ENCODE results near the gene PROCA1. TPM values are rescaled to one million over a fixed set of nuclear protein-coding genes. Genes with fewer than 3 reads are reported as not detected.

Gene PROCA1
- total and polyA plus RNA-seq, 9 of the 15 experiments (the other 6 are each of a cell fraction or from before 2014, with no cell fraction given): 0.78 to 16.2 (median 5.6) TPM

DNA sequence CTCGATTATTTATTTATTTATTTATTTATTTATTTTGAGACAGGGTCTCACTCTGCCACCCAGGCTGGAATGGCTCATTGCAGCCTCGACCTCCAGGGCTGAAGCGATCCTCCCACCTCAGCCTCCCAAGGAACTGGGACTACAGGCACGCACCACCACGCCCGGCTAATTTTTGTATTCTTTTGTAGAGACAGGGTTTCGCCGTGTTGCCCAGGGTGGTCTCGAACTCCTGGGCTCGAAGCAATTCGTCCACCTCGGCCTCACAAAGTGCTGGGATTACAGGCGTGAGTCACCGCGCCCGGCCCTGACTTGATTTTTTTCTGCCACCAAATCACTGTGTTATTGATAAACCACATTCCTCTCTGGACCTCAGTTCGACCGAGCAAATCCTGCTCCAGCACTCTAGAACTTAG, 7.3 kb upstream of the PROCA1 start (continued):
- no peak for TF ChIP-seq TSHZ1 (CRISPR knock-in tag; IDR thresholded peaks at IDR 0.05)
- TF ChIP-seq, protein P1, sequence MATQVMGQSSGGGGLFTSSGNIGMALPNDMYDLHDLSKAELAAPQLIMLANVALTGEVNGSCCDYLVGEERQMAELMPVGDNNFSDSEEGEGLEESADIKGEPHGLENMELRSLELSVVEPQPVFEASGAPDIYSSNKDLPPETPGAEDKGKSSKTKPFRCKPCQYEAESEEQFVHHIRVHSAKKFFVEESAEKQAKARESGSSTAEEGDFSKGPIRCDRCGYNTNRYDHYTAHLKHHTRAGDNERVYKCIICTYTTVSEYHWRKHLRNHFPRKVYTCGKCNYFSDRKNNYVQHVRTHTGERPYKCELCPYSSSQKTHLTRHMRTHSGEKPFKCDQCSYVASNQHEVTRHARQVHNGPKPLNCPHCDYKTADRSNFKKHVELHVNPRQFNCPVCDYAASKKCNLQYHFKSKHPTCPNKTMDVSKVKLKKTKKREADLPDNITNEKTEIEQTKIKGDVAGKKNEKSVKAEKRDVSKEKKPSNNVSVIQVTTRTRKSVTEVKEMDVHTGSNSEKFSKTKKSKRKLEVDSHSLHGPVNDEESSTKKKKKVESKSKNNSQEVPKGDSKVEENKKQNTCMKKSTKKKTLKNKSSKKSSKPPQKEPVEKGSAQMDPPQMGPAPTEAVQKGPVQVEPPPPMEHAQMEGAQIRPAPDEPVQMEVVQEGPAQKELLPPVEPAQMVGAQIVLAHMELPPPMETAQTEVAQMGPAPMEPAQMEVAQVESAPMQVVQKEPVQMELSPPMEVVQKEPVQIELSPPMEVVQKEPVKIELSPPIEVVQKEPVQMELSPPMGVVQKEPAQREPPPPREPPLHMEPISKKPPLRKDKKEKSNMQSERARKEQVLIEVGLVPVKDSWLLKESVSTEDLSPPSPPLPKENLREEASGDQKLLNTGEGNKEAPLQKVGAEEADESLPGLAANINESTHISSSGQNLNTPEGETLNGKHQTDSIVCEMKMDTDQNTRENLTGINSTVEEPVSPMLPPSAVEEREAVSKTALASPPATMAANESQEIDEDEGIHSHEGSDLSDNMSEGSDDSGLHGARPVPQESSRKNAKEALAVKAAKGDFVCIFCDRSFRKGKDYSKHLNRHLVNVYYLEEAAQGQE (IDR thresholded peaks at IDR 0.05; ENCODE audit: borderline replicate concordance): 0 out of 2 replicates have a peak, but pooled peaks have one; percentile 27
- TF ChIP-seq, protein P1 (CRISPR knock-in tag; IDR thresholded peaks at IDR 0.05; ENCODE audit: low read depth): no peak
- no peak for TF ChIP-seq PHF8 (IDR thresholded peaks at IDR 0.05; ENCODE audit: borderline replicate concordance, low read length)
- TF ChIP-seq SREBF2 (CRISPR knock-in tag; IDR thresholded peaks at IDR 0.05): no peak
- no peak; the same call in 1 of the 2 replicates for TF ChIP-seq CC2D1A (IDR thresholded peaks at IDR 0.05)
- TF ChIP-seq ZNF124 (CRISPR knock-in tag; IDR thresholded peaks at IDR 0.05): no peak
- no peak for TF ChIP-seq ZNF75A (CRISPR knock-in tag; IDR thresholded peaks at IDR 0.05)
- peak; percentile 72 for TF ChIP-seq SMARCA4 (IDR thresholded peaks at IDR 0.05)
- TF ChIP-seq NR2C2 (CRISPR knock-in tag; IDR thresholded peaks at IDR 0.05): no peak
- no peak for TF ChIP-seq NR2C2 (tag; IDR thresholded peaks at IDR 0.05)
- TF ChIP-seq BHLHE40 (IDR thresholded peaks at IDR 0.05; ENCODE audit: low read length): 0 out of 2 replicates have a peak, but pooled peaks have one; percentile 11
- TF ChIP-seq, protein P2, sequence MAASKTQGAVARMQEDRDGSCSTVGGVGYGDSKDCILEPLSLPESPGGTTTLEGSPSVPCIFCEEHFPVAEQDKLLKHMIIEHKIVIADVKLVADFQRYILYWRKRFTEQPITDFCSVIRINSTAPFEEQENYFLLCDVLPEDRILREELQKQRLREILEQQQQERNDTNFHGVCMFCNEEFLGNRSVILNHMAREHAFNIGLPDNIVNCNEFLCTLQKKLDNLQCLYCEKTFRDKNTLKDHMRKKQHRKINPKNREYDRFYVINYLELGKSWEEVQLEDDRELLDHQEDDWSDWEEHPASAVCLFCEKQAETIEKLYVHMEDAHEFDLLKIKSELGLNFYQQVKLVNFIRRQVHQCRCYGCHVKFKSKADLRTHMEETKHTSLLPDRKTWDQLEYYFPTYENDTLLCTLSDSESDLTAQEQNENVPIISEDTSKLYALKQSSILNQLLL (CRISPR knock-in tag; IDR thresholded peaks at IDR 0.05; ENCODE audit: borderline replicate concordance): no peak
- TF ChIP-seq, protein P3, sequence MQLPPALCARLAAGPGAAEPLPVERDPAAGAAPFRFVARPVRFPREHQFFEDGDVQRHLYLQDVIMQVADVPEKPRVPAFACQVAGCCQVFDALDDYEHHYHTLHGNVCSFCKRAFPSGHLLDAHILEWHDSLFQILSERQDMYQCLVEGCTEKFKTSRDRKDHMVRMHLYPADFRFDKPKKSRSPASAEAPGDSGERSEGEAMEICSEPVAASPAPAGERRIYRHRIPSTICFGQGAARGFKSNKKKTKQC (CRISPR knock-in tag; IDR thresholded peaks at IDR 0.05): no peak
- no peak for TF ChIP-seq YY1 (IDR thresholded peaks at IDR 0.05; ENCODE audit: borderline replicate concordance in 1 of 3, control insufficient read depth in 1 of 3, extremely low read depth in 1 of 3, insufficient read depth in 3 of 3, insufficient read length in 1 of 3, insufficient replicate concordance in 2 of 3, low read depth in 1 of 3, low read length in 2 of 3)
